CD4-positive, alpha-beta memory T cell (primary cell): ENCODE measurements around the gene LHFPL6. TPM values are rescaled to one million over a fixed set of nuclear protein-coding genes. Genes with fewer than 3 reads are reported as not detected.

Experiments
- CTCF ChIA-PET: fragments of 350-600 bp; sonication (Branson Sonifier 250); formaldehyde crosslinking; loops from one replicate; lab custom pipeline; 2021; ENCODE audit warnings: inconsistent platforms; ENCODE audit not compliant: partially characterized antibody; lab: Charles Lee
- POLR2A ChIA-PET: fragments of 350-600 bp; sonication (Branson Sonifier 250); formaldehyde crosslinking; loops from one replicate; lab custom pipeline; 2021; ENCODE audit not compliant: partially characterized antibody; lab: Charles Lee
- DNase-seq, 5 donors: peaks; one replicate each; pipeline versions ENCODE4 v3.0.0 to v3.0.0-alpha.2; 2020 to 2022; ENCODE audit warnings: mixed read lengths in 1 of 5
- H3K27ac ChIP-seq: one replicate; pipeline ENCODE4 v1.7.0; 2013; ENCODE audit warnings: low read depth, low read length
- H3K27me3 ChIP-seq: 2 replicates; pipeline ENCODE4 v1.7.0; 2013; ENCODE audit warnings: mild to moderate bottlenecking, low read length, moderate library complexity; ENCODE audit not compliant: insufficient read depth
- H3K36me3 ChIP-seq: 2 replicates; pipeline ENCODE4 v1.7.0; 2013; ENCODE audit warnings: mild to moderate bottlenecking, low read length, moderate library complexity; ENCODE audit not compliant: insufficient read depth
- H3K4me1 ChIP-seq: 2 replicates; pipeline ENCODE4 v1.7.0; 2013; ENCODE audit warnings: mild to moderate bottlenecking, low read length, moderate library complexity; ENCODE audit not compliant: insufficient read depth
- H3K4me3 ChIP-seq, 2 donors: one replicate each; pipeline ENCODE4 v1.7.0; 2013; ENCODE audit warnings: low read length in 2 of 2, mild to moderate bottlenecking in 1 of 2
- H3K9me3 ChIP-seq, 2 donors: one replicate each; pipeline ENCODE4 v1.7.0; 2013; ENCODE audit warnings: low read length in 2 of 2, control low read depth in 1 of 2; ENCODE audit not compliant: control insufficient read depth in 1 of 2
- H3K27ac Mint-ChIP-seq, 7 donors: one replicate each; pipeline ENCODE4 v1.8.0; 2020 to 2021; ENCODE audit warnings: mixed read lengths in 7 of 7, mild to moderate bottlenecking in 6 of 7, inconsistent platforms in 3 of 7, moderate library complexity in 3 of 7
- H3K27me3 Mint-ChIP-seq, 2 donors: one replicate each; pipeline ENCODE4 v1.8.0; 2020 to 2021; ENCODE audit warnings: mixed read lengths in 2 of 2
- H3K36me3 Mint-ChIP-seq, 2 donors: one replicate each; pipeline ENCODE4 v1.8.0; 2020 to 2021; ENCODE audit warnings: mixed read lengths in 2 of 2, inconsistent platforms in 1 of 2, mild to moderate bottlenecking in 1 of 2
- H3K4me1 Mint-ChIP-seq, 4 donors: one replicate each; pipeline ENCODE4 v1.8.0; 2020 to 2021; ENCODE audit warnings: mixed read lengths in 4 of 4, mild to moderate bottlenecking in 1 of 4
- H3K4me3 Mint-ChIP-seq, 8 donors: one replicate each; pipeline ENCODE4 v1.8.0; 2020 to 2021; ENCODE audit warnings: mixed read lengths in 8 of 8, mild to moderate bottlenecking in 7 of 8, moderate library complexity in 6 of 8, inconsistent platforms in 3 of 8
- H3K9me3 Mint-ChIP-seq, 8 donors: one replicate each; pipeline ENCODE4 v1.8.0; 2020 to 2021; ENCODE audit warnings: mixed read lengths in 8 of 8, mild to moderate bottlenecking in 5 of 8, inconsistent platforms in 3 of 8, moderate library complexity in 1 of 8
- intact Hi-C: fragments of 100-400 bp; cut with micrococcal nuclease; formaldehyde crosslinking; loops from one replicate; pipeline ENCODE4 v1.15.1; 2023
- polyA plus RNA-seq, 2 donors: library from polyadenylated mRNA; unstranded; fragments of 300-500 nt; fragmentation: Illumina TruSeq; gene quantifications; one replicate each; pipeline ENCODE4 v1.2.3, GENCODE V29; 2021
- total RNA-seq, 2 experiments: library from RNA; stranded (reverse); gene quantifications; one replicate each; pipeline ENCODE4 v1.2.3, GENCODE V29; 2021

Gene LHFPL6
- total and polyA plus RNA-seq, 4 experiments from 2014 or later = 0.16 TPM; not detected in 3

- Histone ChIP-seq H3K4me3 (no peak overlapping the region), H3K9me3 (no peaks in the 10 kb centered on the region), H3K36me3 (no peaks in the 10 kb centered on the region), H3K27ac (no peak overlapping the region), H3K4me1 (no peaks in the 10 kb centered on the region), H3K27me3 (no peaks in the 10 kb centered on the region)
- Mint-ChIP-seq H3K27me3 (peaks cover 0 to 4% of the 10 kb centered on the region in 2 donors), H3K9me3 (no peaks in the 10 kb centered on the region), H3K4me1 (no peaks in the 10 kb centered on the region), H3K27ac (no peak overlapping the region), H3K4me3 (no peak overlapping the region), H3K36me3 (no peaks in the 10 kb centered on the region)
- CTCF ChIA-PET = no interaction called here
- intact Hi-C loops = no loop called here
- no peak for DNase-seq
- POLR2A ChIA-PET = no interaction called here
Measured at GRCh38 chr13:39503048-39503447, 99.9 kb downstream of the LHFPL6 start.

GRCh38 chr13:39501702-39502324, 101.2 kb downstream of the LHFPL6 start:
- Histone ChIP-seq H3K9me3 (no peaks in the 10 kb centered on the region), H3K4me1 (no peaks in the 10 kb centered on the region), H3K36me3 (no peaks in the 10 kb centered on the region), H3K27me3 (no peaks in the 10 kb centered on the region), H3K27ac (no peak overlapping the region), H3K4me3 (no peak overlapping the region)
- CTCF ChIA-PET = no interaction called here
- Mint-ChIP-seq H3K9me3 (no peaks in the 10 kb centered on the region), H3K4me1 (no peaks in the 10 kb centered on the region), H3K4me3 (no peak overlapping the region), H3K36me3 (no peaks in the 10 kb centered on the region), H3K27me3 (peaks cover 0 to 8% of the 10 kb centered on the region in 2 donors), H3K27ac (no peak overlapping the region)
- POLR2A ChIA-PET = no interaction called here
- no peak for DNase-seq
- intact Hi-C loops = no loop called here

- no peak overlapping the region for H3K27ac Mint-ChIP-seq
- ChIA-PET POLR2A (no interaction called here), CTCF (no interaction called here)
- no peak overlapping the region for H3K27ac ChIP-seq
- H3K4me3 ChIP-seq = no peak overlapping the region
- H3K36me3 ChIP-seq = no peaks in the 10 kb centered on the region
- no peaks in the 10 kb centered on the region for H3K4me1 Mint-ChIP-seq
- no peaks in the 10 kb centered on the region for H3K4me1 ChIP-seq
- H3K27me3 ChIP-seq = no peaks in the 10 kb centered on the region
- intact Hi-C loops = no loop called here
- H3K36me3 Mint-ChIP-seq = no peaks in the 10 kb centered on the region
- H3K4me3 Mint-ChIP-seq = no peak overlapping the region
- H3K9me3 Mint-ChIP-seq = no peaks in the 10 kb centered on the region
- H3K9me3 ChIP-seq = no peaks in the 10 kb centered on the region
- no peak for DNase-seq
- H3K27me3 Mint-ChIP-seq = peaks cover 0 to 5% of the 10 kb centered on the region in 2 donors
Measured at GRCh38 chr13:39499604-39500003, 103.4 kb downstream of the LHFPL6 start.

- Histone ChIP-seq H3K27me3 (no peaks in the 10 kb centered on the region), H3K36me3 (no peaks in the 10 kb centered on the region), H3K4me1 (no peaks in the 10 kb centered on the region), H3K9me3 (no peaks in the 10 kb centered on the region), H3K4me3 (no peak overlapping the region), H3K27ac (no peak overlapping the region)
- Mint-ChIP-seq H3K27ac (no peak overlapping the region), H3K4me1 (no peaks in the 10 kb centered on the region), H3K4me3 (no peak overlapping the region), H3K27me3 (peaks cover 0 to 5% of the 10 kb centered on the region in 2 donors), H3K9me3 (peaks cover 0 to 1% (median 0%) of the 10 kb centered on the region in 8 donors), H3K36me3 (no peaks in the 10 kb centered on the region)
- DNase-seq = no peak
- CTCF ChIA-PET = no interaction called here
- intact Hi-C loops = no loop called here
- POLR2A ChIA-PET = no interaction called here
Measured at GRCh38 chr13:39498471-39499114, 104.4 kb downstream of the LHFPL6 start.

GRCh38 chr13:39496506-39496905, 106.5 kb downstream of the LHFPL6 start:
- CTCF ChIA-PET = no interaction called here
- intact Hi-C loops = no loop called here
- H3K36me3 Mint-ChIP-seq = no peaks in the 10 kb centered on the region
- POLR2A ChIA-PET = no interaction called here
- peaks cover 0 to 1% (median 0%) of the 10 kb centered on the region in 8 donors for H3K9me3 Mint-ChIP-seq
- Histone ChIP-seq H3K27ac (no peak overlapping the region), H3K4me1 (no peaks in the 10 kb centered on the region), H3K27me3 (no peaks in the 10 kb centered on the region), H3K4me3 (no peak overlapping the region), H3K36me3 (no peaks in the 10 kb centered on the region), H3K9me3 (no peaks in the 10 kb centered on the region)
- DNase-seq = no peak
- no peak overlapping the region for H3K27ac Mint-ChIP-seq
- H3K4me1 Mint-ChIP-seq = no peaks in the 10 kb centered on the region
- no peak overlapping the region for H3K4me3 Mint-ChIP-seq
- peaks cover 0 to 5% of the 10 kb centered on the region in 2 donors for H3K27me3 Mint-ChIP-seq

GRCh38 chr13:39494633-39495032, 108.4 kb downstream of the LHFPL6 start:
- no peak overlapping the region for H3K4me3 ChIP-seq
- no peak overlapping the region for H3K4me3 Mint-ChIP-seq
- ChIA-PET CTCF (no interaction called here), POLR2A (no interaction called here)
- peaks cover 0 to 1% (median 0%) of the 10 kb centered on the region in 8 donors for H3K9me3 Mint-ChIP-seq
- no peaks in the 10 kb centered on the region for H3K4me1 Mint-ChIP-seq
- no peaks in the 10 kb centered on the region for H3K27me3 ChIP-seq
- H3K36me3 Mint-ChIP-seq = no peaks in the 10 kb centered on the region
- no peaks in the 10 kb centered on the region for H3K9me3 ChIP-seq
- no peak for DNase-seq
- no peaks in the 10 kb centered on the region for H3K4me1 ChIP-seq
- H3K27ac Mint-ChIP-seq = no peak overlapping the region
- no peaks in the 10 kb centered on the region for H3K36me3 ChIP-seq
- peaks cover 2 to 7% of the 10 kb centered on the region in 2 donors for H3K27me3 Mint-ChIP-seq
- intact Hi-C loops = no loop called here
- H3K27ac ChIP-seq = no peak overlapping the region

GRCh38 chr13:39494006-39494405, 109.0 kb downstream of the LHFPL6 start:
- ChIA-PET CTCF (no interaction called here), POLR2A (no interaction called here)
- H3K27me3 ChIP-seq = no peaks in the 10 kb centered on the region
- intact Hi-C loops = no loop called here
- no peak overlapping the region for H3K4me3 ChIP-seq
- no peaks in the 10 kb centered on the region for H3K36me3 ChIP-seq
- no peak overlapping the region for H3K4me3 Mint-ChIP-seq
- H3K4me1 Mint-ChIP-seq = no peaks in the 10 kb centered on the region
- no peak for DNase-seq
- H3K27ac ChIP-seq = no peak overlapping the region
- H3K9me3 ChIP-seq = no peaks in the 10 kb centered on the region
- peaks cover 2 to 7% of the 10 kb centered on the region in 2 donors for H3K27me3 Mint-ChIP-seq
- no peaks in the 10 kb centered on the region for H3K4me1 ChIP-seq
- H3K27ac Mint-ChIP-seq = no peak overlapping the region
- no peaks in the 10 kb centered on the region for H3K36me3 Mint-ChIP-seq
- peaks cover 0 to 1% (median 0%) of the 10 kb centered on the region in 8 donors for H3K9me3 Mint-ChIP-seq
